GM23338 (cell line): ENCODE data around the gene ADCY1. TPM values are rescaled to one million over a fixed set of nuclear protein-coding genes. Genes with fewer than 3 reads are reported as not detected.

Source experiments
- ATAC-seq: fragments of 200-7000 bp; cut with Tn5 transposase; 3 replicates; pipeline ENCODE4 v1.9.1; 2020
- DNase-seq: peaks from one replicate; pipeline ENCODE4 v3.0.0-alpha.2; 2015; ENCODE audit warnings: low spot score
- H2AFZ ChIP-seq: fragments of 200-600 bp; sonication (generic); 2 replicates; pipeline ENCODE4 v1.8.0; 2016; ENCODE audit warnings: antibody characterized with exemption, mild to moderate bottlenecking, moderate library complexity
- H3F3A ChIP-seq: fragments of 200-600 bp; sonication (generic); replicated peaks from 2 replicates; pipeline ENCODE4 v1.8.0; 2017; ENCODE audit warnings: antibody characterized with exemption, mixed run types, low read depth
- H3K27ac ChIP-seq: fragments of 200-600 bp; sonication (generic); 2 replicates; pipeline ENCODE4 v1.6.1; 2016; ENCODE audit warnings: low read depth
- H3K27me3 ChIP-seq: fragments of 200-600 bp; sonication (generic); 2 replicates; pipeline ENCODE4 v1.8.0; 2016; ENCODE audit warnings: mild to moderate bottlenecking, mixed run types, moderate library complexity; ENCODE audit not compliant: insufficient read depth
- H3K36me3 ChIP-seq: fragments of 200-600 bp; sonication (generic); 2 replicates; pipeline ENCODE4 v1.8.0; 2016; ENCODE audit warnings: mild to moderate bottlenecking; ENCODE audit not compliant: insufficient read depth
- H3K4me1 ChIP-seq: fragments of 200-600 bp; sonication (generic); 2 replicates; pipeline ENCODE4 v1.8.0; 2016; ENCODE audit warnings: mild to moderate bottlenecking, moderate library complexity; ENCODE audit not compliant: insufficient read depth
- H3K4me2 ChIP-seq: fragments of 200-600 bp; sonication (generic); 2 replicates; pipeline ENCODE4 v1.7.1; 2017; ENCODE audit warnings: mixed run types
- H3K4me3 ChIP-seq: fragments of 200-600 bp; sonication (generic); 2 replicates; pipeline ENCODE4 v1.6.1; 2016; ENCODE audit warnings: mixed run types
- H3K79me2 ChIP-seq: fragments of 200-600 bp; sonication (generic); replicated peaks from 2 replicates; pipeline ENCODE4 v1.8.0; 2017; ENCODE audit warnings: mild to moderate bottlenecking; ENCODE audit not compliant: insufficient read depth
- H3K9me2 ChIP-seq: fragments of 200-600 bp; sonication (generic); 2 replicates; pipeline ENCODE4 v1.8.0; 2017; ENCODE audit not compliant: insufficient read depth
- H4K20me1 ChIP-seq: fragments of 200-600 bp; sonication (generic); replicated peaks from 2 replicates; pipeline ENCODE4 v1.8.0; 2017; ENCODE audit warnings: mild to moderate bottlenecking; ENCODE audit not compliant: insufficient read depth
- H3K27ac Mint-ChIP-seq: 2 replicates; pipeline ENCODE4 v1.8.0; 2020; ENCODE audit warnings: inconsistent platforms, mild to moderate bottlenecking, moderate library complexity, mixed read lengths
- H3K27me3 Mint-ChIP-seq: 3 replicates; pipeline ENCODE4 v1.8.0; 2022; ENCODE audit warnings: low read depth, mild to moderate bottlenecking, moderate library complexity, mixed read lengths, inconsistent platforms; ENCODE audit not compliant: insufficient read depth, poor library complexity
- H3K36me3 Mint-ChIP-seq: 3 replicates; pipeline ENCODE4 v1.8.0; 2021; ENCODE audit warnings: low read depth, mild to moderate bottlenecking, inconsistent platforms, moderate library complexity, mixed read lengths
- H3K4me1 Mint-ChIP-seq: 3 replicates; pipeline ENCODE4 v1.8.0; 2020; ENCODE audit warnings: mild to moderate bottlenecking, inconsistent platforms, mixed read lengths
- H3K4me3 Mint-ChIP-seq: 3 replicates; pipeline ENCODE4 v1.8.0; 2021; ENCODE audit warnings: moderate library complexity, mild to moderate bottlenecking, inconsistent platforms, mixed read lengths
- H3K9me3 Mint-ChIP-seq: 3 replicates; pipeline ENCODE4 v1.8.0; 2020; ENCODE audit warnings: moderate library complexity, mild to moderate bottlenecking, inconsistent platforms, mixed read lengths
- EZH2phosphoT487 ChIP-seq: fragments of 200-600 bp; sonication (generic); IDR thresholded peaks from one replicate; pipeline ENCODE4 v1.8.1; 2018; ENCODE audit warnings: antibody characterized with exemption; ENCODE audit not compliant: unreplicated experiment
- JUNB ChIP-seq: IDR thresholded peaks from one replicate; pipeline ENCODE4 v1.6.1; 2016; ENCODE audit warnings: antibody characterized with exemption; ENCODE audit not compliant: unreplicated experiment
- STAT1 ChIP-seq: IDR thresholded peaks from one replicate; pipeline ENCODE4 v1.6.1; 2016; ENCODE audit warnings: antibody characterized with exemption; ENCODE audit not compliant: unreplicated experiment
- ZNF331 ChIP-seq: fragments of 250-450 bp; sonication (Bioruptor Pico); IDR thresholded peaks from 2 replicates; pipeline ENCODE4 v1.5.0; 2020; ENCODE audit warnings: low read depth, mild to moderate bottlenecking, moderate library complexity
- polyA plus RNA-seq: library from polyadenylated mRNA; unstranded; fragments of >200 nt; fragmentation: Nextera tagmentation; extraction: Ambion mirVana; gene quantifications from 2 replicates; pipeline ENCODE4 v1.2.1, GENCODE V29; 2016
- total RNA-seq: library from RNA; depleted of rRNA; stranded (reverse); fragments of >200 nt; shearing (Covaris generic); gene quantifications from 2 replicates; pipeline ENCODE4 v1.2.3, GENCODE V29; 2014
- TF ChIP-seq, protein P1 (sequence below): IDR thresholded peaks from one replicate; pipeline ENCODE4 v1.6.1; 2018; ENCODE audit warnings: antibody characterized with exemption; ENCODE audit not compliant: unreplicated experiment
- TF ChIP-seq, protein P2 (sequence below): IDR thresholded peaks from 2 replicates; pipeline ENCODE4 v1.6.1; 2016; ENCODE audit warnings: antibody characterized with exemption
- TF ChIP-seq, protein P3 (sequence below), 2 experiments: fragments of 200-600 bp in 1 of 2; sonication (generic) in 1 of 2; conservative IDR thresholded peaks; 2 replicates each; pipeline versions ENCODE4 v1.5.1 to v1.6.1; 2016 to 2017; ENCODE audit warnings: antibody characterized with exemption in 2 of 2, low read depth in 2 of 2, mild to moderate bottlenecking in 2 of 2, moderate library complexity in 1 of 2
- TF ChIP-seq, protein P4 (sequence below): fragments of 250-450 bp; sonication (Bioruptor Pico); IDR thresholded peaks from 2 replicates; pipeline ENCODE4 v1.5.0; 2020; ENCODE audit warnings: mild to moderate bottlenecking, moderate library complexity

ADCY1 gene
- total and polyA plus RNA-seq, 2 experiments from 2014 or later = 2.3 to 18.7 TPM

DNA sequence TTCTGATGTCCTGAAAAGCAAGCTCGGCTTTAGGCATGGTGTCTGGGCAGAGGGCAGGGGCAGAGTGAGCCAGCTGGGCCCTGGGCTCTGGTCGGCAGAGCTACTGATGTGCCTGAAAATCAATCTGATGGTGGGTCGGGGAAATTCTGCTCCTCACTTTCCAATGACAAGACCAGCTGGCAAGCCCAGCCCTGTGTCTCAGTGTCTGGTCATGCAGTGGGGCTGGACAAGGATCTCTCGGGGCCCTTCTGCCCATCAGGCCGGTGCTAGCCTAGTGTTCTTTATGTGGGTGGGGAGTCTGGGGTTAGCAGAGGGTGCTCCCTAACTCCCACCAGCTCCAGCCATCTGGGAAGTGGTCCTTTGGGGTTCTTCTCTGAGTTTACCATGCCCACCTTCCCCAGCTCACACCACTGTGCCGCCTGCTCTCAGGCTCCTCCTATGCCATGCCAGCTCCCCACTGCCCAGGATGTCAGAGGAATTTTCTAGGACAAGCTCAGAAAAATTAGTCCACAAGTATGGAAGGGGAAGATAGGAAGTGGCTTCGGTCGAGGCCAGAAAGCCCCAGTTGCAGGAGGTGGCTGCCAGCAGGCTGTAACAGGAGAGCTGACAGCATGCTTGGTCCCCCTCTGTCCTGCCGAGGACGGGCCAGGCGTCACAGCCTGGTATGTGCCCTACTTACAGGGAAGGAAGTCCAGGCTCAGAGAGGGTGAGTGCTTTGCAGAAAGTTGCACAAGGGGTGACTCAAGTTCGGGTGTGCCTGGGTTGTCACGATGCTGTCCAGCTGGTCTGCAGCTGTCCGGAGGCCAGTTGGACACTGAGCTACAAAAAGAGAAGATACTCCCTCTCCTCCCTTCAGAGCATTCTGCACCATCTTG lies 135.2 kb downstream of the ADCY1 start (continued):
- TF ChIP-seq, protein P1, sequence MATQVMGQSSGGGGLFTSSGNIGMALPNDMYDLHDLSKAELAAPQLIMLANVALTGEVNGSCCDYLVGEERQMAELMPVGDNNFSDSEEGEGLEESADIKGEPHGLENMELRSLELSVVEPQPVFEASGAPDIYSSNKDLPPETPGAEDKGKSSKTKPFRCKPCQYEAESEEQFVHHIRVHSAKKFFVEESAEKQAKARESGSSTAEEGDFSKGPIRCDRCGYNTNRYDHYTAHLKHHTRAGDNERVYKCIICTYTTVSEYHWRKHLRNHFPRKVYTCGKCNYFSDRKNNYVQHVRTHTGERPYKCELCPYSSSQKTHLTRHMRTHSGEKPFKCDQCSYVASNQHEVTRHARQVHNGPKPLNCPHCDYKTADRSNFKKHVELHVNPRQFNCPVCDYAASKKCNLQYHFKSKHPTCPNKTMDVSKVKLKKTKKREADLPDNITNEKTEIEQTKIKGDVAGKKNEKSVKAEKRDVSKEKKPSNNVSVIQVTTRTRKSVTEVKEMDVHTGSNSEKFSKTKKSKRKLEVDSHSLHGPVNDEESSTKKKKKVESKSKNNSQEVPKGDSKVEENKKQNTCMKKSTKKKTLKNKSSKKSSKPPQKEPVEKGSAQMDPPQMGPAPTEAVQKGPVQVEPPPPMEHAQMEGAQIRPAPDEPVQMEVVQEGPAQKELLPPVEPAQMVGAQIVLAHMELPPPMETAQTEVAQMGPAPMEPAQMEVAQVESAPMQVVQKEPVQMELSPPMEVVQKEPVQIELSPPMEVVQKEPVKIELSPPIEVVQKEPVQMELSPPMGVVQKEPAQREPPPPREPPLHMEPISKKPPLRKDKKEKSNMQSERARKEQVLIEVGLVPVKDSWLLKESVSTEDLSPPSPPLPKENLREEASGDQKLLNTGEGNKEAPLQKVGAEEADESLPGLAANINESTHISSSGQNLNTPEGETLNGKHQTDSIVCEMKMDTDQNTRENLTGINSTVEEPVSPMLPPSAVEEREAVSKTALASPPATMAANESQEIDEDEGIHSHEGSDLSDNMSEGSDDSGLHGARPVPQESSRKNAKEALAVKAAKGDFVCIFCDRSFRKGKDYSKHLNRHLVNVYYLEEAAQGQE = no peak
- TF ChIP-seq, protein P2, sequence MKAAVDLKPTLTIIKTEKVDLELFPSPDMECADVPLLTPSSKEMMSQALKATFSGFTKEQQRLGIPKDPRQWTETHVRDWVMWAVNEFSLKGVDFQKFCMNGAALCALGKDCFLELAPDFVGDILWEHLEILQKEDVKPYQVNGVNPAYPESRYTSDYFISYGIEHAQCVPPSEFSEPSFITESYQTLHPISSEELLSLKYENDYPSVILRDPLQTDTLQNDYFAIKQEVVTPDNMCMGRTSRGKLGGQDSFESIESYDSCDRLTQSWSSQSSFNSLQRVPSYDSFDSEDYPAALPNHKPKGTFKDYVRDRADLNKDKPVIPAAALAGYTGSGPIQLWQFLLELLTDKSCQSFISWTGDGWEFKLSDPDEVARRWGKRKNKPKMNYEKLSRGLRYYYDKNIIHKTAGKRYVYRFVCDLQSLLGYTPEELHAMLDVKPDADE = no peak
- TF ChIP-seq JUNB (no peak), EZH2phosphoT487 (no peak), ZNF331 (no peak)

DNA sequence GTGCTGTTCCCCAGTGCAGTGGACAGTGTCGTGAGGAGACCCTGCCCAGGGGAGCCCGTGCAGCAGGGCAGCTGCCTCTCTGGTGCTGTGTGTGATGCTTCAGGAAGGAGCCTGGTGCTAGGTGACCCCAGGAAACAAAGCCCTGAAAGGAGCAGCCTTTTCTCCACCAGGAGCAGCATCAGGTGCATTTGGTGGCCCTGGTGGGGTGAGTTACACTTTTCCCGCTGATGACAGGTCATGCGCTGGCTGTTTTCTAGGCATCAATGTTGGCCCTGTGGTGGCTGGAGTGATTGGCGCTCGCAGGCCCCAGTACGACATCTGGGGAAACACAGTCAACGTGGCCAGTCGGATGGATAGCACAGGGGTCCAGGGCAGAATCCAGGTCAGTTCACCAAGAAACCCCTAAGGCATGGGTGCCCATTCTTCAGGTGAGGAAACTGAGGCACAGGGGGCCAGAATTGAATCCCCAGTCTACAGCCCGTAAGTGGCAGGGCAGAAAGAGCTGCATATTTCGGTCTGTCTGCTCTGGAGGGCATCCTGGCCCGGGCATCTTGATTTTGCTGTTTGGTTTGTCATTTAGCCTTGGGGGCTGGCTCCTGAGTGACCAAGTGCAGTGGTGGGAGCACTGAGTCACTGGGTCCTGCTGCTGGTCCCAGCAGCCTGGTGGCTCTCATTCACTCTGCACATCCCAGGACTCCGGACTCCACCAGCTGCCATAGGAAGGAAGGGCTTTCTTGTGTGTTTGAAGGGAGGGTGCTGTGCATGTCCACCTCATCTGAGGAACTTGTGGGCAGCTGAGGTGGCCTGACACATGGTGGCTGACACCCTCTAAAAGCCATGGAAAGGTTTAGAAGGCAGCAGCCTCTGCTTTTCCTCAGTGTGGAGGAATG lies 136.3 kb downstream of the ADCY1 start:
- Histone ChIP-seq H3K79me2 (no peaks in the 10 kb centered on the region), H3K27ac (no peak overlapping the region), H3K4me1 (no peaks in the 10 kb centered on the region), H3F3A (no peaks in the 10 kb centered on the region), H4K20me1 (no peaks in the 10 kb centered on the region), H3K27me3 (no peaks in the 10 kb centered on the region), H2AFZ (no peak overlapping the region), H3K4me2 (no peak overlapping the region), H3K9me2 (no peaks in the 10 kb centered on the region), H3K4me3 (no peak overlapping the region), H3K36me3 (no peaks in the 10 kb centered on the region)
- H3K4me1 Mint-ChIP-seq = no peaks in the 10 kb centered on the region; the same call in 2 of the 3 replicates
- no peaks in the 10 kb centered on the region for H3K27me3 Mint-ChIP-seq
- no peaks in the 10 kb centered on the region; the same call in 2 of the 3 replicates for H3K9me3 Mint-ChIP-seq
- DNase-seq = no peak
- H3K27ac Mint-ChIP-seq = no peak overlapping the region
- H3K4me3 Mint-ChIP-seq = no peak overlapping the region
- TF ChIP-seq, protein P3, sequence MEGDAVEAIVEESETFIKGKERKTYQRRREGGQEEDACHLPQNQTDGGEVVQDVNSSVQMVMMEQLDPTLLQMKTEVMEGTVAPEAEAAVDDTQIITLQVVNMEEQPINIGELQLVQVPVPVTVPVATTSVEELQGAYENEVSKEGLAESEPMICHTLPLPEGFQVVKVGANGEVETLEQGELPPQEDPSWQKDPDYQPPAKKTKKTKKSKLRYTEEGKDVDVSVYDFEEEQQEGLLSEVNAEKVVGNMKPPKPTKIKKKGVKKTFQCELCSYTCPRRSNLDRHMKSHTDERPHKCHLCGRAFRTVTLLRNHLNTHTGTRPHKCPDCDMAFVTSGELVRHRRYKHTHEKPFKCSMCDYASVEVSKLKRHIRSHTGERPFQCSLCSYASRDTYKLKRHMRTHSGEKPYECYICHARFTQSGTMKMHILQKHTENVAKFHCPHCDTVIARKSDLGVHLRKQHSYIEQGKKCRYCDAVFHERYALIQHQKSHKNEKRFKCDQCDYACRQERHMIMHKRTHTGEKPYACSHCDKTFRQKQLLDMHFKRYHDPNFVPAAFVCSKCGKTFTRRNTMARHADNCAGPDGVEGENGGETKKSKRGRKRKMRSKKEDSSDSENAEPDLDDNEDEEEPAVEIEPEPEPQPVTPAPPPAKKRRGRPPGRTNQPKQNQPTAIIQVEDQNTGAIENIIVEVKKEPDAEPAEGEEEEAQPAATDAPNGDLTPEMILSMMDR (conservative IDR thresholded peaks at IDR 0.05; ENCODE audit: low read depth in 2 of 2) = no peak
- TF ChIP-seq, protein P4, sequence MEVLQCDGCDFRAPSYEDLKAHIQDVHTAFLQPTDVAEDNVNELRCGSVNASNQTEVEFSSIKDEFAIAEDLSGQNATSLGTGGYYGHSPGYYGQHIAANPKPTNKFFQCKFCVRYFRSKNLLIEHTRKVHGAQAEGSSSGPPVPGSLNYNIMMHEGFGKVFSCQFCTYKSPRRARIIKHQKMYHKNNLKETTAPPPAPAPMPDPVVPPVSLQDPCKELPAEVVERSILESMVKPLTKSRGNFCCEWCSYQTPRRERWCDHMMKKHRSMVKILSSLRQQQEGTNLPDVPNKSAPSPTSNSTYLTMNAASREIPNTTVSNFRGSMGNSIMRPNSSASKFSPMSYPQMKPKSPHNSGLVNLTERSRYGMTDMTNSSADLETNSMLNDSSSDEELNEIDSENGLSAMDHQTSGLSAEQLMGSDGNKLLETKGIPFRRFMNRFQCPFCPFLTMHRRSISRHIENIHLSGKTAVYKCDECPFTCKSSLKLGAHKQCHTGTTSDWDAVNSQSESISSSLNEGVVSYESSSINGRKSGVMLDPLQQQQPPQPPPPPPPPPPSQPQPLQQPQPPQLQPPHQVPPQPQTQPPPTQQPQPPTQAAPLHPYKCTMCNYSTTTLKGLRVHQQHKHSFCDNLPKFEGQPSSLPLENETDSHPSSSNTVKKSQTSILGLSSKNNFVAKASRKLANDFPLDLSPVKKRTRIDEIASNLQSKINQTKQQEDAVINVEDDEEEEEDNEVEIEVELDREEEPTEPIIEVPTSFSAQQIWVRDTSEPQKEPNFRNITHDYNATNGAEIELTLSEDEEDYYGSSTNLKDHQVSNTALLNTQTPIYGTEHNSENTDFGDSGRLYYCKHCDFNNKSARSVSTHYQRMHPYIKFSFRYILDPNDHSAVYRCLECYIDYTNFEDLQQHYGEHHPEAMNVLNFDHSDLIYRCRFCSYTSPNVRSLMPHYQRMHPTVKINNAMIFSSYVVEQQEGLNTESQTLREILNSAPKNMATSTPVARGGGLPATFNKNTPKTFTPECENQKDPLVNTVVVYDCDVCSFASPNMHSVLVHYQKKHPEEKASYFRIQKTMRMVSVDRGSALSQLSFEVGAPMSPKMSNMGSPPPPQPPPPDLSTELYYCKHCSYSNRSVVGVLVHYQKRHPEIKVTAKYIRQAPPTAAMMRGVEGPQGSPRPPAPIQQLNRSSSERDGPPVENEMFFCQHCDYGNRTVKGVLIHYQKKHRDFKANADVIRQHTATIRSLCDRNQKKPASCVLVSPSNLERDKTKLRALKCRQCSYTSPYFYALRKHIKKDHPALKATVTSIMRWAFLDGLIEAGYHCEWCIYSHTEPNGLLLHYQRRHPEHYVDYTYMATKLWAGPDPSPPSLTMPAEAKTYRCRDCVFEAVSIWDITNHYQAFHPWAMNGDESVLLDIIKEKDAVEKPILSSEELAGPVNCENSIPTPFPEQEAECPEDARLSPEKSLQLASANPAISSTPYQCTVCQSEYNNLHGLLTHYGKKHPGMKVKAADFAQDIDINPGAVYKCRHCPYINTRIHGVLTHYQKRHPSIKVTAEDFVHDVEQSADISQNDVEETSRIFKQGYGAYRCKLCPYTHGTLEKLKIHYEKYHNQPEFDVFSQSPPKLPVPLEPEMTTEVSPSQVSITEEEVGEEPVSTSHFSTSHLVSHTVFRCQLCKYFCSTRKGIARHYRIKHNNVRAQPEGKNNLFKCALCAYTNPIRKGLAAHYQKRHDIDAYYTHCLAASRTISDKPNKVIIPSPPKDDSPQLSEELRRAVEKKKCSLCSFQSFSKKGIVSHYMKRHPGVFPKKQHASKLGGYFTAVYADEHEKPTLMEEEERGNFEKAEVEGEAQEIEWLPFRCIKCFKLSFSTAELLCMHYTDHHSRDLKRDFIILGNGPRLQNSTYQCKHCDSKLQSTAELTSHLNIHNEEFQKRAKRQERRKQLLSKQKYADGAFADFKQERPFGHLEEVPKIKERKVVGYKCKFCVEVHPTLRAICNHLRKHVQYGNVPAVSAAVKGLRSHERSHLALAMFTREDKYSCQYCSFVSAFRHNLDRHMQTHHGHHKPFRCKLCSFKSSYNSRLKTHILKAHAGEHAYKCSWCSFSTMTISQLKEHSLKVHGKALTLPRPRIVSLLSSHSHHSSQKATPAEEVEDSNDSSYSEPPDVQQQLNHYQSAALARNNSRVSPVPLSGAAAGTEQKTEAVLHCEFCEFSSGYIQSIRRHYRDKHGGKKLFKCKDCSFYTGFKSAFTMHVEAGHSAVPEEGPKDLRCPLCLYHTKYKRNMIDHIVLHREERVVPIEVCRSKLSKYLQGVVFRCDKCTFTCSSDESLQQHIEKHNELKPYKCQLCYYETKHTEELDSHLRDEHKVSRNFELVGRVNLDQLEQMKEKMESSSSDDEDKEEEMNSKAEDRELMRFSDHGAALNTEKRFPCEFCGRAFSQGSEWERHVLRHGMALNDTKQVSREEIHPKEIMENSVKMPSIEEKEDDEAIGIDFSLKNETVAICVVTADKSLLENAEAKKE = no peak
- no peak for TF ChIP-seq STAT1
- no peak for ATAC-seq
- peaks cover 14% of the 10 kb centered on the region for H3K36me3 Mint-ChIP-seq
